K562 (cell line): ENCODE data around the gene EGFL7. TPM values are rescaled to one million over a fixed set of nuclear protein-coding genes. Genes with fewer than 3 reads are reported as not detected.
A peak's percentile ranks its signal among the peaks of the same experiment; 100 is the strongest.

Experiments
- ARHGAP35 ChIP-seq: fragments of 450-650 bp; IDR thresholded peaks from 2 replicates; pipeline ENCODE4 v1.6.1; 2018; ENCODE audit not compliant: partially characterized antibody
- BHLHE40 ChIP-seq: IDR thresholded peaks from 2 replicates; pipeline ENCODE4 v1.6.1; 2011; ENCODE audit warnings: low read length, improper control_type of control experiment
- CHD7 ChIP-seq: fragments of 200-600 bp; sonication (generic); IDR thresholded peaks from one replicate; pipeline ENCODE4 v1.6.1; 2012; ENCODE audit warnings: mild to moderate bottlenecking, low read depth, low read length, inconsistent platforms
- FOXO4 ChIP-seq: fragments of 450-650 bp; formaldehyde crosslinking; IDR thresholded peaks from 2 replicates; pipeline ENCODE4 v1.4.0; 2020; ENCODE audit warnings: mild to moderate bottlenecking, moderate library complexity
- HINFP ChIP-seq: fragments of 450-650 bp; conservative IDR thresholded peaks from 2 replicates; pipeline ENCODE4 v1.6.1; 2016; ENCODE audit warnings: missing genetic modification characterization, low read depth, mild to moderate bottlenecking, control low read depth, missing compliant biosample characterization
- HNRNPLL ChIP-seq: fragments of 200-400 bp; formaldehyde crosslinking; IDR thresholded peaks from 2 replicates; pipeline ENCODE4 v1.6.1; 2017; ENCODE audit warnings: low read length, low read depth, mild to moderate bottlenecking; ENCODE audit not compliant: poor library complexity, severe bottlenecking
- LCOR ChIP-seq: sonication (generic); formaldehyde crosslinking; IDR thresholded peaks from 2 replicates; pipeline ENCODE4 v1.8.0; 2022; ENCODE audit warnings: mild to moderate bottlenecking, missing genetic modification reagents
- ZNF263 ChIP-seq: sonication (generic); formaldehyde crosslinking; IDR thresholded peaks from 2 replicates; pipeline ENCODE4 v1.8.0; 2022; ENCODE audit warnings: mild to moderate bottlenecking, missing genetic modification reagents, borderline replicate concordance
- polyA plus RNA-seq, 8 experiments: library from polyadenylated mRNA; depleted of rRNA in 4 of 8; stranded (reverse) in 5 of 8; unstranded in 3 of 8; fragments of >200 nt; fragmentation: Nextera tagmentation in 2 of 8; fragmentation: Illumina TruSeq in 1 of 8; extraction: Ambion mirVana in 2 of 8; extraction: Trizol in 1 of 8; gene quantifications; 2 replicates each; pipeline versions ENCODE4 v1.2.1 to v1.2.3, GENCODE V29; 2011 to 2014; ENCODE audit warnings: inconsistent platforms in 1 of 8, missing spikeins in 1 of 8
- total RNA-seq, 7 experiments: library from RNA; depleted of rRNA in 6 of 7; stranded (reverse); fragments of >200 nt in 6 of 7; fragmentation: Illumina TruSeq in 2 of 7; extraction: Trizol in 2 of 7; gene quantifications; 2 replicates each; pipeline versions ENCODE4 v1.2.1 to v1.2.3, GENCODE V29; 2011 to 2021; ENCODE audit warnings: low replicate concordance in 1 of 7
- TF ChIP-seq, protein P1 (sequence below): fragments of 450-650 bp; formaldehyde crosslinking; IDR thresholded peaks from 2 replicates; pipeline ENCODE4 v1.4.0; 2020; ENCODE audit warnings: mild to moderate bottlenecking, mixed read lengths

Gene EGFL7
- total and polyA plus RNA-seq, 9 of the 15 experiments (the other 6 are each of a cell fraction or from before 2014, with no cell fraction given) = 1.5 to 286 (median 55.5) TPM

GRCh38 chr9:136662656-136663581 is at the start of gene EGFL7 (continued):
- TF ChIP-seq CHD7 (no peak), ZNF263 (CRISPR knock-in tag) (no peak), BHLHE40 (no peak; the same call in none of the 2 replicates), HINFP (no peak), ARHGAP35 (no peak), FOXO4 (no peak), LCOR (CRISPR knock-in tag) (peak; percentile 80), HNRNPLL (no peak)
- TF ChIP-seq, protein P1, sequence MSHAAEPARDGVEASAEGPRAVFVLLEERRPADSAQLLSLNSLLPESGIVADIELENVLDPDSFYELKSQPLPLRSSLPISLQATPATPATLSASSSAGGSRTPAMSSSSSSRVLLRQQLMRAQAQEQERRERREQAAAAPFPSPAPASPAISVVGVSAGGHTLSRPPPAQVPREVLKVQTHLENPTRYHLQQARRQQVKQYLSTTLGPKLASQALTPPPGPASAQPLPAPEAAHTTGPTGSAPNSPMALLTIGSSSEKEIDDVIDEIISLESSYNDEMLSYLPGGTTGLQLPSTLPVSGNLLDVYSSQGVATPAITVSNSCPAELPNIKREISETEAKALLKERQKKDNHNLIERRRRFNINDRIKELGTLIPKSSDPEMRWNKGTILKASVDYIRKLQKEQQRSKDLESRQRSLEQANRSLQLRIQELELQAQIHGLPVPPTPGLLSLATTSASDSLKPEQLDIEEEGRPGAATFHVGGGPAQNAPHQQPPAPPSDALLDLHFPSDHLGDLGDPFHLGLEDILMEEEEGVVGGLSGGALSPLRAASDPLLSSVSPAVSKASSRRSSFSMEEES (CRISPR knock-in tag) = no peak
